Measurements from ENCODE around the gene RBM22. TPM values are rescaled to one million over a fixed set of nuclear protein-coding genes. Genes with fewer than 3 reads are reported as not detected.

RBM22 gene
- total and polyA plus RNA-seq, 10 of the 15 experiments (the other 5 are each of a cell fraction or from before 2014, with no cell fraction given): 26.3 to 66.4 (median 43.0) TPM

- Histone ChIP-seq H4K20me1 (ENCODE audit: control insufficient read depth, insufficient read depth) (no peaks in the 10 kb centered on the region), H3K4me2 (ENCODE audit: control insufficient read depth, insufficient read depth) (no peak overlapping the region), H3K4me3 (no peak overlapping the region), H2AFZ (ENCODE audit: control insufficient read depth, low read depth, low read length) (no peak overlapping the region), H3K79me2 (ENCODE audit: control insufficient read depth, insufficient read depth, low read length) (no peaks in the 10 kb centered on the region), H3K9ac (ENCODE audit: control insufficient read depth, insufficient read depth, low read length) (no peak overlapping the region), H3K27ac (ENCODE audit: control insufficient read depth, insufficient read depth) (no peak overlapping the region), H3K27me3 (replicated peaks in 1 of 2; ENCODE audit: control insufficient read depth in 2 of 2, insufficient read depth in 2 of 2, low read length in 1 of 2) (no peaks in the 10 kb centered on the region), H3K36me3 (ENCODE audit: control insufficient read depth in 2 of 2, insufficient read depth in 2 of 2, low read length in 1 of 2) (peaks cover 8 to 51% of the 10 kb centered on the region in 2 experiments), H3K4me1 (ENCODE audit: control insufficient read depth, insufficient read depth, low read length) (no peaks in the 10 kb centered on the region), H3K9me3 (replicated peaks; ENCODE audit: control insufficient read depth, insufficient read depth, low read length) (no peaks in the 10 kb centered on the region)
- CTCF ChIA-PET: no interaction called here
- BruUV-seq (replicated peaks): no TSS peak
- DNase-seq (ENCODE audit: low read depth, low spot score): no peak
- POLR2A ChIA-PET: interaction anchor here (1.4 kb wide), 1 partner anchor 9 kb away, joined by 4 read pairs; the partner anchor contains the start of gene RBM22
- in situ Hi-C loops (cut with MboI) (no loop called here), intact Hi-C loops (cut with micrococcal nuclease; ENCODE audit: unreplicated experiment) (no loop called here)
- no peak for ATAC-seq
- TF ChIP-seq MXI1 (IDR thresholded peaks at IDR 0.05; ENCODE audit: low read depth, low read length): no peak
- TF ChIP-seq E2F4 (IDR thresholded peaks at IDR 0.05; ENCODE audit: low read depth, low read length): no peak
- SMC1A ChIA-PET (ENCODE audit: uncharacterized antibody, unreplicated experiment): no interaction called here
- FAIRE-seq: no peak
- WGBS (ENCODE audit: insufficient coverage, insufficient replicate concordance, low lambda C conversion rate, missing lambda C conversion rate): 78% methylated on average over 3 of the region's 3 CpGs
- RAD21 ChIA-PET (ENCODE audit: unreplicated experiment): no interaction called here
Observed at GRCh38 chr5:150692276-150692675, 8.6 kb downstream of the RBM22 start.

GRCh38 chr5:150690760-150691159, 10.1 kb downstream of the RBM22 start:
- BruUV-seq (replicated peaks): TSS peak; percentile 3
- H3K4me1 ChIP-seq (ENCODE audit: control insufficient read depth, insufficient read depth, low read length): no peaks in the 10 kb centered on the region
- in situ Hi-C loops (cut with MboI) (no loop called here), intact Hi-C loops (cut with micrococcal nuclease; ENCODE audit: unreplicated experiment) (no loop called here)
- ATAC-seq: no peak
- H3K4me2 ChIP-seq (ENCODE audit: control insufficient read depth, insufficient read depth): no peak overlapping the region
- H3K79me2 ChIP-seq (ENCODE audit: control insufficient read depth, insufficient read depth, low read length): no peaks in the 10 kb centered on the region
- no peak overlapping the region for H3K9ac ChIP-seq (ENCODE audit: control insufficient read depth, insufficient read depth, low read length)
- peaks cover 8 to 41% of the 10 kb centered on the region in 2 experiments for H3K36me3 ChIP-seq (ENCODE audit: control insufficient read depth in 2 of 2, insufficient read depth in 2 of 2, low read length in 1 of 2)
- ChIA-PET POLR2A (interaction anchor here (1.4 kb wide), 1 partner anchor 10 kb away, joined by 4 read pairs; the partner anchor contains the start of gene RBM22), SMC1A (ENCODE audit: uncharacterized antibody, unreplicated experiment) (interaction anchor here (0.6 kb wide), 1 partner anchor 161 kb away, joined by 3 read pairs; no protein-coding TSS in a partner anchor), RAD21 (ENCODE audit: unreplicated experiment) (interaction anchor here (0.7 kb wide), 1 partner anchor 582 kb away, joined by 3 read pairs; no protein-coding TSS in a partner anchor), CTCF (interaction anchor here (0.9 to 1.6 kb wide), 2 partner anchors 10 to 44 kb away, joined by 3 to 5 read pairs; partner anchors contain the start of gene RBM22)
- no peaks in the 10 kb centered on the region for H4K20me1 ChIP-seq (ENCODE audit: control insufficient read depth, insufficient read depth)
- no peak overlapping the region for H2AFZ ChIP-seq (ENCODE audit: control insufficient read depth, low read depth, low read length)
- 68% methylated on average over 6 of the region's 6 CpGs for WGBS (ENCODE audit: insufficient coverage, insufficient replicate concordance, low lambda C conversion rate, missing lambda C conversion rate)
- FAIRE-seq: no peak
- no peak overlapping the region for H3K27ac ChIP-seq (ENCODE audit: control insufficient read depth, insufficient read depth)
- no peaks in the 10 kb centered on the region for H3K27me3 ChIP-seq (replicated peaks in 1 of 2; ENCODE audit: control insufficient read depth in 2 of 2, insufficient read depth in 2 of 2, low read length in 1 of 2)
- no peak for DNase-seq (ENCODE audit: low read depth, low spot score)
- no peak for TF ChIP-seq POU2F2 (IDR thresholded peaks at IDR 0.05; ENCODE audit: borderline replicate concordance, low read depth, low read length)
- H3K4me3 ChIP-seq: no peak overlapping the region
- no peaks in the 10 kb centered on the region for H3K9me3 ChIP-seq (replicated peaks; ENCODE audit: control insufficient read depth, insufficient read depth, low read length)
